NCI-H1092 treated with DMSO at 0.1 percent for 48 hours (cell line): Measurements from ENCODE around the gene CAMK2D.
"Not testable (repeated sequence)": the region's sequence is repeated elsewhere in the genome, so short reads cannot be mapped to it uniquely, and the experiment has no call there.

ENCODE experiments used
- DNase-seq: peaks from one replicate; lab custom pipeline; 2025; lab: John Stamatoyannopoulos, UW

Gene CAMK2D

DNA sequence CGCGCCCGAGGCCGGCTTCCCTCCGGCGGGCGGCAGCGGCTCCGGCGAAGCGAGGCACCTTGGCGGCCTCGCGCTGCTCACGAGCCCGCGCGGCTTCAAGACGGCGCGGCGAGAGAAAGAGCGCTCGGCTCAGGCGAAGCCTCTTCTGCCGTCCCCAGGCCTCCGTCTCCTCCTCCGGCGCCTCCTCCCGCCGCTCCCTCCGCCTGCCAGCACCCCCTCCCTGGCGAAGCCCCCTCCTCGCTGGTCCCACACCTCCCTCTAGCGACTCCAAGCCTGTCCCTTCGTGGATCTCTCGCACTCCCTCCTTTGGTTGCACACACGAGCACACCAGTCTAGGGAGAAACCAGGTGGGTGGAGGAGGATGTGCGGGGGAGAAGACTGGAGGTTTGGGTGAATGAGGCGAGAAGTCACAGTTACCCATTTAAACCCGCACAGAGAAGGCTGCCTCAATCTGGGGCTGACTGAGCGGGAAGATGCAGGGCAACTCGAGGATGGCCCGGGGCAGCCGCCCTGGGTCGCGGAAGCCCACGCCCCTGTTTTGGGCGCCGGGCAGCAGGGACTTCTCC lies at the start of gene CAMK2D:
TSS of gene CAMK2D (minus strand) at position 119 of the 566 bp plus-strand sequence. CDS start 670 bp downstream, outside the sequence.
- DNase-seq, result peak; percentile 95

DNA sequence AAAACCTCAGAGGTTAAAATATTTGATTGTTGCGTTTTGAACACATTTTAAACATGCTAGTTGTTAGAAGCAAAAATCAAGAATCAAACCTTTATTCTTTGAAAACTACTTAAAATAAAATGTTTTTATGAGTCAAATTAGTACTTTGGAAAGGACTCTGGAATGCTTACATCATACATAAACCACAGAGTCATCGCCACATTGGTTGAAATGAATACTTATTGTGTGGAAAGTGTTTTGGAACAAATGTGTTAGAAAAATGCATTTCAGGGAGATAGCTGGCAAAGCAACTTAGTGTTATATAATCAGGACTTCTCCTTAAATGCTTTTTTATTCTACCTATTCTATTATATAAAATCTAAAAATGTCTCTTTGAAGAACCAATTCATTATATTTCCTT lies 49.4 kb upstream of the CAMK2D start:
- DNase-seq, result no peak

DNA sequence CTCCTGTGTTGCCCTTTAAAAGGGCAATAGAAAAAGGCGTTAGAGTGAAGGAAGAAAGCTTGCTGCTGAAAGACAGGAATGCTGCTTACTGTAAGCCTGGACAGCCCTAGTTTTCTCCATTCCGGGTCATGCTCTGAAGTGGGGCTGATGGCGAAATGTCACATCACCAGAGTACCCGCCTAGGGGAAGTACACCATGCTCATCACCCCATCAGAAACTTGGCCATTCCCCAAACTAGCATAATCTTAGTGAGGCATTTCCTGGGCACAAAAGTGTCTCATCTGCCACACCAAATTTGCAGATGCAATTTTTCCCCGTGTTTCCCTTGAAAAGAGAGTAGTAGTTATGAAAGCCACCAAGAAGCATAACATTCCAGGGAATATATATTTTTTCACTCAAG lies 47.8 kb upstream of the CAMK2D start:
- no peak for DNase-seq

DNA sequence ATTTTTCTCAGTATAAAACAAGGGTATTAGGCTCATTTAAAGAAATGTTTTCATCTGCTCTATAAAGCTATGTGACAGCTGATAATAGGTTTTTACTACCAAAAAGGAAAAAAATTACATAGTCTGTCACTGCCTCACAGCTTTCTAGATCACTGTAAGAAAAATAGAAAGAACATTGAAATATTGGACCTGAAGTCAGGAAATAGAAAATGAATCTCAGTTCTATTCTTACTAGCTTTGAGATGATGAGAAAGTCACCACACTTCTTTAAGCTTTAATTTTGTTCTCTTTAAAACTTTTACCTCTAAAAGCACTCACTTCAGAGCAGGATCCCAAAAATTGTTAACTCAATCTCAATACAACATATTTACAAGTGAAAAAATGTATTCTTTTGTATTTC lies 45.3 kb upstream of the CAMK2D start:
- DNase-seq, result no peak

DNA sequence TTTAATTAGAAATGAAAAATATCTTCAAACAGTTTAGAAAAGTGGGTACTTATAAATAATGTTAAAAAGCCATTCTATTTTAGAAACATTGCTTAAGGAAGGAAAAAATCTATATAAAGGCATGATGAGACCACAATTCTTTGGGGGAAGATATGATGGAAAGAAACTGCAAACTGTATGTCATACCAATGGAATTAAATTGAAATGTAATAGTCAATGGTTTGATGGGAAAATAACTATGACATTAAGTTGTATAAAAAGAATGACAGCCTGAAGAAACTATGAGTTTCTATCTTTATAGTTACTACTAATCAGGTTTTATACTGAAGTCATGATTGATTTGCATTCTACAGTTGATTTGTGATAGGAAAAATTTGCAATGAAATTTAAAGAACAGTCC lies 40.3 kb upstream of the CAMK2D start:
- no peak for DNase-seq

DNA sequence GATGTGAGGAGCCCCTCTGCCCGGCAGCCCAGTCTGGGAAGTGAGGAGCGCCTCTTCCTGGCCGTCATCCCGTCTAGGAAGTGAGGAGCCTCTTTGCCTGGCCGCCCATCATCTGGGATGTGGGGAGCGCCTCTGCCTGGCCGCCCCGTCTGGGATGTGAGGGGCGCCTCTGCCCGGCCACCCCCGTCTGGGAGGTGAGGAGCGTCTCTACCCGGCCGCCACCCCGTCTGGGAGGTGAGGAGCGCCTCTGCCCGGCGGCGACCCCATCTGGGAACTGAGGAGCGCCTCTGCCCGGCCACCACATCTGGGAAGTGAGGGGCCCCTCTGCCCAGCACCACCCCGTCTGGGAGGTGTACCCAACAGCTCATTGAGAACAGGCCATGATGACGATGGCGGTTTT lies 34.8 kb upstream of the CAMK2D start:
- not testable (repeated sequence) for DNase-seq

DNA sequence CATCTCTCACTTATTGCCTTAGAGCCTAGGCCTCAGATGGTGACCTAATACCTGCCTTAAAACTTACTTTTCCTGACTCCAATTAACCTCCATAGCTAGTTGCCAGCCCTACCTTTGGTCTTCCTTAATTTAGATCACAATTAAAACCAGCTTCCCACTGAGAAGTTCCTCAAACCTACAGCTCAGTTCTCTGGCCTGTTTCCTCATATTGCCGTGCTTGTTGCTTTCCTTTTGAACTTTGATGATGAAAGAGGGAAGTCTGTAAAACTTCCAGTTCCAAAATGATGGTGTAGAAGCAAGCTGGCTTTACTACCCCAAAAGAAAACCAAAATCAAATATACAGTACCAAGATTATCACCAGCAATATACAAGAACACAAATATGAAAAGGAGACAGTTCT lies 28.9 kb upstream of the CAMK2D start:
- no peak for DNase-seq

DNA sequence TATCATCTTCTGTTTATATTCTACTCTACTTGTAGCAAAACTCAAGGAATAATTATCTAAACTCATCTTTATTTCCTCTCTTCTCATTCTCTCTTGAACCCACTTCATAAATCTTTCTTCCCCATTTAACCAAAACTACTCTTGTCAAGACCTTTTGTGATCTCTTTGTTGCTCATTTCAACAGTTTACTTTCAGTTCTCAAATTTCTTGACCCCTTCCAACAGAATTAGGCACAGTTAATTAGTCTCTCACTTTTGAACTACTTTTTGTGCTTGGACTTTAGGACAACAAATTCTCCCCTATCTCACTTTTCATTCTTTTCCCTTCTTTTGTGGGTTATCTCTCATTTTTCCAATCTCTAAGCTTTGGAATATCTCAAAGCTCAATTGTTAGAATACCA lies 27.4 kb upstream of the CAMK2D start:
- no peak for DNase-seq

DNA sequence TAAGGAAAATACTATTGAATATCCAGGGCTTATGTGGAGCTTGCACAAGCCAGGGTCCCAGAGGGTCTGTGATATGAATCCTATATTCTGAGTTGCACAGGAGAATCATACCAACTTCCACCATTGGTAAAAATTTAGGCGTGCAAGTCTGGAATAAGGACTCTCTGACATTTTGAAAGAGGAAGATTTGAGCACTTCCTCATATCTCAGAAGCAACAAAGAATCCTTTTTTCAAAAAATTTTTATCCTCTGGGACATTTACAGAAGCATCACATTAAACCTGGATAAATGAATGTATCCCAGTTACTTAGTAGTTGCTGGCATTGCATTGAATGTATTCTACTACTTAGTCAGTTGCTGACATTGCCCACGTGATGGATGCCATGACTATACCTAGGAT lies 24.2 kb upstream of the CAMK2D start:
- no peak for DNase-seq

DNA sequence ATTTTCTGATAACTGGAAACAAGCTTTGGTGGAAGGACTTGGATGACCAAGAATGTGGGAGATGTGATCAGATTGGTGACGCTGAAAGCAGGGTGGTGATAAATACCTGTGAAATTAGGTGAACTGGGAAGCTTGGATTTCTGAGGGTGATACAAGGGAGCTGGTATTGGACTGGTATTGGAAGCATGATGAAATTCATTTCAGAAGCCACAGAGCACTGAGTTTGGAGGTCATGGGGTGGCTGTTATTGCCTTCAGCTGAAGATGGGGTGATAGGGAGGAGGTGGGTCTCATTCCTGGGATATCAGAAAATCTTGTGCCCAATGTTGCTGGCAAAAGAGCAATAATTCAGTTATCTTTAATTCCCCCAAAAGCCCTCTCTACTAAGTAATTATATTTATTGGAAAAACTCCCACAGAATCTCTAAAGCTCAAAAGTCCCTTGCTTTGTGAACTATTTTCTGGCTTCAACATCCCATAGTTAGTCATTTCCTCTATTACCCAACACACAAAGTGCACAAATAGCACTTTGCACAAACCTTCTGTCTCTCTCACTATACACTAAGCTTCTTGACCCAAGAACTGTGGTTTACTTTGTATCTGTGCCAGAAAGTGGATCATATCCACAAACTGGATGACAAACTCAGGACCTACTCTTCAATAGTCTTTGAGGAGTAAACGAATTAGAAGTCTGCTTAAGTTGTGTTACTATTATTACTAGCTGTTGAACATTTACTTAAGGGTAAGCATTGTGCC lies 23.1 kb upstream of the CAMK2D start:
- DNase-seq, result no peak

DNA sequence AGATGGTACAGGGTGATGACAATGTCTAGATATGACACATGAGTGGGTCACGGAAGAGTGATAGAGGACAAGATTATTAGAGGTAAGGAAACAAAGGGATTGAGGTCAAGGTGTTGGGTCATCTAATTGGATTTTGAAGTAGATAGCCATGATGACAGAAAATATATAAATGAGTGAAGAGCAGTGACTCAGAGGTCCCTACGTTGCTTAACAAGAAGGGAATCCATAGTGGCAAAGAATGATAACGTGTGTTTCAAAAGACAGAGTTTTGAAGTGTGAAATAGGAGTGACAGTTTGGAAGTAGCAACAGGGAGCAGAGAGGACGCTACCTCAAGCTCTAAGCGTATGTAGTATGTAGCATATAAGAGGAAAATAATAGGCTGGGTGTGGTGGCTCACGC lies 22.2 kb upstream of the CAMK2D start:
- DNase-seq, result no peak

DNA sequence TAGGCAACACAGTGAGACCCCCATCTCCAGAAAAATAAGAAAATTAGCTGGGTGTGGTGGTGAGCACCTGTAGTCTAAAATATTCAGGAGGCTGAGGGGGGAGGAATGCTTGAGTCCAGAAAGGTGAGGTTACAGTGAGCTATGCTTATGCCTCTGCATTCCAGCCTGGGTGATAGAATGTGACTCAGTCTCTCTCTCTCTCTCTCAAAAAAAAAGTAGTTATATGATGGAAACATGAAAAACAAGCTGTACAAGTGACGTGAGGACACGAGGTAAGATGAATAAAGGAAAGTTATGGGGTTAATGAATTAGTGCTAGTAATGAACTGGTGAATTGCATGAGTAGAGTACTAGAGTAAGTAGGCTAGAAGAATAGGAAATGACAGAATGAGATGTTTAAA lies 21.8 kb upstream of the CAMK2D start:
- DNase-seq, result no peak

DNA sequence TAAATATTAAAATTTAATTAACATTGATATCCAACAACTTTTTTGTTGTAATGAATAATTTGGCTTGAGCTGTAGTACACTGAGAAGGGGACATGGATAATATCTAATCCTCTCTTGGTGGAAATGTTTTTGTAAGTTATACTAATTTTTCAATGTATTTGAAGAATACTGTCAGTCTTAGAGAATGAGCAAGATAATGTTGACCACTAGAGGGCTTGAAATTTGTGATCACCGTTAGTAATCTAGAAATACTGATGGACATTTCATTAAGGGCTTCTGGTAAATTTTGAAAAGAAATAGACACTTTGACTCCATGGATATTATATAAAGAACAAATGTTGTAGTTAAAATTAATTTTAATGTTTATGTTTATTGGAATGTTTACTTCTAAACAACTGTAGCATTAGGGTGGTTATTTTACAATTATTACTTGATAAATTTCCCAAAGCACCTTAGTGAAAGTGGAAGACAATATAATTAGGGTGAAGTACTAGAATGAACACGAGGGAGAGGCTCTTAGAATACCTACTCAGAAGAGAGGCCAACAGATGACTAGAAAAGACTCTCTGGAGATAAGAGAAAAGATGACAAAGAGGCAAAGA lies 20.0 kb upstream of the CAMK2D start:
- DNase-seq, result peak; percentile 23

DNA sequence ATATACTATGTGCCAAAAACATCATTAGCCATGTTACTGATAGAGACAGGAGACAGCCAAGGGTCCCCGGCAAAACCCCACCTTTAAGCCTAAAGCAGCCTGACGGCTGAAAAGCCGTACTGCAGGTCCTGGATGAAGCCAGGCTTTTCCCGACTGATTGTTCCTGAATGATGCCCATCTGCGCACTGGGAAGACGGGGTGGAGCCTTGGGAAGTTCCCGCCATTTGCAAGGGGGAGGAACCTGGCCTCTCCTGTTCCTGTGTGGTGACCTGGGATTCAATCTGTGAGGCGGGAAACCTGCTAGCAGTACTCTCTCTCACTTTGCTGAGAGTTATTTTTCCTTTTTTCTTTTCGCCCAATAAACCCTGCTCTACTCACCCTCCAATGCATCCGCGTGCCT lies 15.1 kb upstream of the CAMK2D start:
- no peak for DNase-seq

DNA sequence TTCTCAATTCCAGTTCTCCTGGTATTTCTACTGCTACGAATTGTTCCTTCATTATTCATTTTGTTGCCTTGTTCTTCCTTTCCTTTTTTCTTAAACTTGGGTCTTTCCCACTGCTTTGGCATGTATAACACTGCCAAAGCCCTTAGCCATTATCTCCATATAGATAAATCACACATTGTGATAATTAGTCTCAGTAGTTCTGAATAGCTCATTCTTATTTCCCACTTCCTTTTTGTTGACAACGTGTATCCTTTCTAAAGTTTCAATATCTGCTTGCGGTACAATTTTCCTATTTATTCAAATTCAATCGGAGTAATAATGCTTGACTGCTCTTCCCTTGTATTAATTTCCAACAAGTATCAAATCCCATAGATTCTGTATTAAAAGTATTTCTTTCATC lies 14.5 kb upstream of the CAMK2D start:
- DNase-seq, result no peak

DNA sequence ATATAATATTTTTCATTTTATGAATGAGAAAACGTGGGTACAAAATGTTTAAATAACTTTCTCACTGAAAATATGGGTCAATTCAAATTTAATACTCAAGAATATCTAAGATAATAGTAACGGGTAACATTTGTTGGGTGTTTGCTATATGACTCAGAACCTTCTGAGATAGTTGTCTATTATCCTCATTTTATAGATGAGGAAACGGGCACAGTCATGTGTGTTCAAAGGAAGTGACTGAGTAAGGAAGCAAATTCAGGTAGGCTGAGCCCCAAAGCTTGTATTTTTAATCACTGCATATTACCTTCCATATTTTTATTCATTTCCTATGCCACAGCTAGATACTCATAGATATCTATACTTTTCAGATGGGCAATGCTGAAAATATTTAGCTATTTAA lies 12.2 kb upstream of the CAMK2D start:
- DNase-seq, result no peak

DNA sequence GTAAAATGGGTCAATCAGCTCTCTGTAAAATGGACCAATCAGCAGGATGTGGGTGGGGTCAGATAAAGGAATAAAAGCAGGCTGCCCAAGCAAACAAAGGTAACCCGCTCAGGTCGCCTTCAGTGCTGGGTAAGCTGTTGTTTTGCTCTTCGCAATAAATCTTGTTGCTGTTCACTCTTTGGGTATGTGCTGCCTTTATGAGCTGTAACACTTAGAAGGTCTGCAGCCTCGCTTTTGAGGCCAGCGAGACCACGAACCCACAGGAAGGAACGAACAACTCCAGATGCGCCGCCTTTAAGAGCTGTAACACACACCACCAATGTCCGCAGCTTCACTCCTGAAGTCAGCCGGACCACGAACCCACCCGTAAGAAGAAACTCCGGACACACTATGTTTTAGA lies 11.5 kb upstream of the CAMK2D start:
- no peak for DNase-seq

DNA sequence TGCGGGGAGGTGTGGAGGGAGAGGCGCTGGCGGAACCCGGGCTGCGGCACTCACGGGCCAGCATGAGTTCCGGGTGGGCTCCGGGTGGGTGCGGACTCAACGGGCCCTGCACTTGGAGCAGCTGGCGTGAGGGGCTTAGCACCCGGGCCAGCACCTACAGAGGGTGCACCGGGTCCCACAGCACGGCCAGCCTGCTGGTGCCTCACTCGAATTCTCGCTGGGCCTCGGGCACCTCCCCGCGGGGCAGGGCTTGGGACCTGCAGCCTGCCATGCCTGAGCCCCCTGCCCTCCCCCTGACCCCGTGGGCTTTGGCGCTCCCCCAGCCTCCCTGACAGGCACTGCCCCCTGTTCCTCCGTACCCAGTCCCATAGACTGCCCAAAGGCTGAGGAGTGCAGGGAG lies 10.8 kb upstream of the CAMK2D start:
- no peak for DNase-seq

DNA sequence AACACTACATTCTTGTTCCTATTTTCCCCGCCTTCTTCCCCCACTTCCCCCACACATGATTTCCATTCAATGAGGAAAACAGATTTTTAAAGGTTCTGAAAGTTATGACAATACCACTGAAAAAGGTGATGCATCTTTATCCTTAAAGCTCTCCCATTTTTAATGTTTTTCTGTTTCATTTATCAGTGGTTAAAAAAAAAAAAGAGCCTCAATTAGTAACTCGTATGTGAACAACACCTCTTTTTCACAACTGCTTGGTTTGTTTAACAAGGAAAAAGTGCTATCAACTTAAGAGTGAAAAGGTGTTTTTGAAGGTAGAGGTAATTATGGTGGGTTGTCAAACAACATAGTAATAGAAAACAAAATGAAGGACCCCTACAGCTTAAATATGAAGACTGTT lies 8.2 kb upstream of the CAMK2D start:
- no peak for DNase-seq

DNA sequence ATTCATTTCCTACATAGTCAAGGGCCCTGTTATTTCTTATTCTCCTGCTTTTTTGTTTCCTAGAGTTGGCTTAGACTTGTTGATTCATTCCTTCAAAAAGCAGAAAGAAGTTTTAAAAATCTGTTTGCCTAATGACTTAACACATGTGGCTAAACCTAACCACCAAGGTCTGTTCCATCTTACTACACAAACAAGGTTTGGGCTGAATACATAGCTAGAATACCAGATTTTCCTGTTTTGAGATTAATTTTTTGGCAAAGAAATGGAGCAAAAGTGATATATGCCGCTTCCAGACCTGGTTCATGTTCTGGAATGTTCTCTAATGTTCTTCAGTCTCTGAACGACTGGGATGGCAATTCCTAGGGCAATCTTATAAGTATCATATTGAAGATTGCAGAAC lies 7.4 kb upstream of the CAMK2D start:
- no peak for DNase-seq

DNA sequence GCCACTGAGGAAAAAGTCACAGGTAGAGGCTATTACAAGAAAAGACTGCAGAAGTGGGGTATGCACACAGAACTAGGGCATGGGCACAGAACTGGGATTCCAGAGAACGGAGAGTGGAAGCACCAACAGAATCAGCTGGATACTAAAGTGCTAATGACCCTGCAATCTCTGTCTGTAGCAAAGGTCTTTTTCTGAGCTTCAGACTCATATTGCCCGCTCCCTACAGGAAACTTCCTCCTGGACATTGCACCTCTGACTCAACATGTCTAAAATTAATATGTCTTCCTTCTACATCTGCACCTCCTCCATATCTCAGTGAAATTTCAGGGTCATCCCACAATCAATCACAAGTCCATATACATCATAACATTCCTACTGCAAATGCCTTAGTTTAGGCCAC lies 5.3 kb upstream of the CAMK2D start:
- no peak for DNase-seq

DNA sequence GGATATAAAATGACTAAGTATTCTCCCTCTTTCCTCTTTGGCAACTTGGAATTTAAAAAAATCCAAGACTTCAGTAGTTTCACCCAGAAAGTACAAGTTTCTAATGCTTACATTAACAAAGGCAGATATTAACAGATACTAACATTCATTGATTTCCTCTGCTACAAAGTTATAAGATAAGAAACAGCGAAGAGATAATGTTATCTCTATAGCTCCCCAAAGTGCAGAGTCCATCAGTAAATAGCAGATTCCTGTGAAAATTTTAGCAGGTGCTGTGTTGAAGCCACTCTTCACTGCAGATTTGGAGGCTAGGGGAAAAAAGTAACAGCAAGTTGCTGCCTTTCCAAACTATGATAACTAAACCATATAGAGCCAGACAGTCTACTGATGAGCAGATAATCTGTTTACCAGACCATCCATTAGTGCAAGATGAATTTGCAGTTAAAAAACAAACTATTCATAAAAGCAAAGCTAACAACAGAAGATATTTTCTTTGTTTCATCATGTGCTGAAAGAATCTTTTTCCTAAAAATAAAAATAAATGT lies 3.3 kb upstream of the CAMK2D start:
- DNase-seq, result no peak

DNA sequence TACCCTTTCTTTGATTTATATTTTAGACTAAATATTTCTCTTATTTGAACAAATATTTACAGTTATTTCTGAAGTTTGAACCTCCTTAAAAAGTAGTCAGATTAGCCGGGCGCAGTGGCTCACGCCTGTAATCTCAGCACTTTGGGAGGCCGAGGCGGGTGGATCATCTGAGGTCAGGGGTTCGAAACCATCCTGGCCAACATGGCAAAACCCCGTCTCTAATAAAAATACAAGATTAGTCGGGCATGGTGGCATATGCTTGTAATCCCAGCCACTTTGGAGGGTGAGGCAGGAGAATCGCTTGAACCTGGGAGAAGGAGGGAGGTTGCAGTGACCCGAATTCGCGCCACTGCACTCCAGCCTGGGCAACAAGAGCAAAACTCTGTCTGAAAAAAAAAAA lies 2.4 kb upstream of the CAMK2D start:
- DNase-seq, result not testable (repeated sequence)

DNA sequence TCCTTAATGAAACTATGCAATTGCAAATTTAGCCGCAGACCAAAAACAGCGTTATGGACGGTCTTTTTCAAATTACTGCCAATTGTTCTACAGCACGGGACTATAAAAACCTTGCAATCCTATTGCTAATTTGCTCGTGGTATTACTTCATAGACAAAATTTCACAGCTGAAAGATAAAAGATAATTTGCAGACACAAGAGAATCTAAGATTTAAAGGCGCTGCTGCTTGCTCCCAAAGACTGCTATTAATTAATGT lies 1.4 kb upstream of the CAMK2D start:
- no peak for DNase-seq
